ENCODE results near the gene STAB1. TPM values are rescaled to one million over a fixed set of nuclear protein-coding genes. Genes with fewer than 3 reads are reported as not detected.

STAB1 gene
- total RNA-seq, 1 experiment from 2014 or later, result 0.33 TPM

DNA sequence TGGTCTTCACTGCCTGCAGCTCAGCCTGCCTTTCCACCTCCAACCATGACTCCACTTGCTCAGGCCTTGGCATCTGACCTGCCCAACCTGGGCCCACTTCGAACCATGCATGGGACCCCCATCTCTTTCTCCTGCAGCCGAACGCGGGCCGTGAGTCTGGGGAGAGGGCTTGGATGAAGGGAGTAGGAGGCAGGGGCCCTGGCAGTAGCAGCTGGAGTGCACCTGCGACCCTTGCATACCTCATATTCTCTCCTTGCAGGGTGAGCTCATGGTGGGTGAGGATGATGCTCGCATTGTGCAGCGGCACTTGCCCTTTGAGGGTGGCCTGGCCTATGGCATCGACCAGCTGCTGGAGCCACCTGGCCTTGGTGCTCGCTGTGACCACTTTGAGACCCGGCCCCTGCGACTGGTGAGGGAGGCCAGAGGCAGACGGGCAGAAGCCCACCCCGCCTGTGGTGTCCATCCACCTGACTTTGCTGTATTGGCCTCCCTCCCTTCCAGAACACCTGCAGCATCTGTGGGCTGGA, 25.1 kb downstream of the STAB1 start:
- Histone ChIP-seq H3K9ac (ENCODE audit: low read length) (no peak overlapping the region), H3F3A (ENCODE audit: low read length, unreplicated experiment) (no peaks in the 10 kb centered on the region), H2AFZ (ENCODE audit: low read length) (no peak overlapping the region), H3K4me2 (ENCODE audit: low read length) (no peak overlapping the region), H3K27me3 (ENCODE audit: low read length) (no peaks in the 10 kb centered on the region), H3K9me2 (replicated peaks; ENCODE audit: low read length) (no peaks in the 10 kb centered on the region), H3K79me2 (ENCODE audit: low read length) (no peaks in the 10 kb centered on the region), H3K9me3 (ENCODE audit: low read length) (no peaks in the 10 kb centered on the region), H3K4me3 (ENCODE audit: low read length) (no peak overlapping the region), H3K4me1 (ENCODE audit: insufficient read depth, low read length) (no peaks in the 10 kb centered on the region), H3K36me3 (ENCODE audit: low read depth, low read length) (peaks cover 5% of the 10 kb centered on the region; the same call in 1 of the 2 replicates), H3K27ac (ENCODE audit: low read length) (no peak overlapping the region), H4K20me1 (ENCODE audit: low read length) (no peaks in the 10 kb centered on the region)
- no TSS peak for BruUV-seq (replicated peaks)
- no peak for TF ChIP-seq EZH2 (IDR thresholded peaks at IDR 0.05; ENCODE audit: low read length, unreplicated experiment)
- POLR2A ChIA-PET (ENCODE audit: unreplicated experiment), result no interaction called here
- CTCF ChIA-PET, result no interaction called here
- intact Hi-C loops (cut with micrococcal nuclease), result no loop called here
- no peak for ATAC-seq
- DNase-seq, result no peak

GRCh38 chr3:52520716-52521487, 25.8 kb downstream of the STAB1 start:
- Histone ChIP-seq H3K36me3 (ENCODE audit: low read depth, low read length) (peaks cover 9% of the 10 kb centered on the region; the same call in 1 of the 2 replicates), H3K4me3 (ENCODE audit: low read length) (no peak overlapping the region), H4K20me1 (ENCODE audit: low read length) (no peaks in the 10 kb centered on the region), H3K9me3 (ENCODE audit: low read length) (no peaks in the 10 kb centered on the region), H3K4me2 (ENCODE audit: low read length) (no peak overlapping the region), H3F3A (ENCODE audit: low read length, unreplicated experiment) (no peaks in the 10 kb centered on the region), H3K4me1 (ENCODE audit: insufficient read depth, low read length) (no peaks in the 10 kb centered on the region), H3K27ac (ENCODE audit: low read length) (no peak overlapping the region), H3K9me2 (replicated peaks; ENCODE audit: low read length) (no peaks in the 10 kb centered on the region), H3K27me3 (ENCODE audit: low read length) (no peaks in the 10 kb centered on the region), H3K79me2 (ENCODE audit: low read length) (no peaks in the 10 kb centered on the region), H3K9ac (ENCODE audit: low read length) (no peak overlapping the region), H2AFZ (ENCODE audit: low read length) (no peak overlapping the region)
- BruUV-seq (replicated peaks), result no TSS peak
- ChIA-PET CTCF (no interaction called here), POLR2A (ENCODE audit: unreplicated experiment) (no interaction called here)
- intact Hi-C loops (cut with micrococcal nuclease), result no loop called here
- no peak for ATAC-seq
- DNase-seq, result no peak
- TF ChIP-seq, protein P1, sequence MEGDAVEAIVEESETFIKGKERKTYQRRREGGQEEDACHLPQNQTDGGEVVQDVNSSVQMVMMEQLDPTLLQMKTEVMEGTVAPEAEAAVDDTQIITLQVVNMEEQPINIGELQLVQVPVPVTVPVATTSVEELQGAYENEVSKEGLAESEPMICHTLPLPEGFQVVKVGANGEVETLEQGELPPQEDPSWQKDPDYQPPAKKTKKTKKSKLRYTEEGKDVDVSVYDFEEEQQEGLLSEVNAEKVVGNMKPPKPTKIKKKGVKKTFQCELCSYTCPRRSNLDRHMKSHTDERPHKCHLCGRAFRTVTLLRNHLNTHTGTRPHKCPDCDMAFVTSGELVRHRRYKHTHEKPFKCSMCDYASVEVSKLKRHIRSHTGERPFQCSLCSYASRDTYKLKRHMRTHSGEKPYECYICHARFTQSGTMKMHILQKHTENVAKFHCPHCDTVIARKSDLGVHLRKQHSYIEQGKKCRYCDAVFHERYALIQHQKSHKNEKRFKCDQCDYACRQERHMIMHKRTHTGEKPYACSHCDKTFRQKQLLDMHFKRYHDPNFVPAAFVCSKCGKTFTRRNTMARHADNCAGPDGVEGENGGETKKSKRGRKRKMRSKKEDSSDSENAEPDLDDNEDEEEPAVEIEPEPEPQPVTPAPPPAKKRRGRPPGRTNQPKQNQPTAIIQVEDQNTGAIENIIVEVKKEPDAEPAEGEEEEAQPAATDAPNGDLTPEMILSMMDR (conservative IDR thresholded peaks at IDR 0.05; ENCODE audit: low read depth, low read length), result no peak
- TF ChIP-seq EZH2phosphoT487 (IDR thresholded peaks at IDR 0.05; ENCODE audit: borderline replicate concordance, low read length) (no peak), EZH2 (IDR thresholded peaks at IDR 0.05; ENCODE audit: low read length, unreplicated experiment) (no peak)

DNA sequence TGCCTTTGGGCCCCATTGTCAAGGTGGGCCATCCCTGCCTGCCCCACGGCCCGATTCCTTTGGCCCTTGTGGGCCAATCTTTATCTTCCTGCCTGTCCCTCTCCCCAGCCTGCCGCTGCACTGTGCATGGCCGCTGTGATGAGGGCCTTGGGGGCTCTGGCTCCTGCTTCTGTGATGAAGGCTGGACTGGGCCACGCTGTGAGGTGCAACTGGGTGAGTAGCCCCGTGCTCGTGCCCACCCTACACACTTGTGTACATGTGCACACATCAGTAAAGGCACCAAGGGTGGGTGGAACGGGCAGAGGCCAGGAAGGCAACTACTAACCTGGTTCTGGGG, 26.3 kb downstream of the STAB1 start:
- H3K36me3 ChIP-seq (ENCODE audit: low read depth, low read length), result peaks cover 9% of the 10 kb centered on the region; the same call in 1 of the 2 replicates
- BruUV-seq (replicated peaks), result no TSS peak
- no peak overlapping the region for H3K4me3 ChIP-seq (ENCODE audit: low read length)
- no peak overlapping the region for H2AFZ ChIP-seq (ENCODE audit: low read length)
- no peak overlapping the region for H3K4me2 ChIP-seq (ENCODE audit: low read length)
- ATAC-seq (no peak), DNase-seq (no peak)
- H3K4me1 ChIP-seq (ENCODE audit: insufficient read depth, low read length), result no peaks in the 10 kb centered on the region
- ChIA-PET CTCF (no interaction called here), POLR2A (ENCODE audit: unreplicated experiment) (no interaction called here)
- H3F3A ChIP-seq (ENCODE audit: low read length, unreplicated experiment), result no peaks in the 10 kb centered on the region
- no peak for TF ChIP-seq EZH2phosphoT487 (IDR thresholded peaks at IDR 0.05; ENCODE audit: borderline replicate concordance, low read length)
- TF ChIP-seq EZH2 (IDR thresholded peaks at IDR 0.05; ENCODE audit: low read length, unreplicated experiment), result no peak
- TF ChIP-seq, protein P1 (conservative IDR thresholded peaks at IDR 0.05; ENCODE audit: low read depth, low read length), result no peak
- no peaks in the 10 kb centered on the region for H4K20me1 ChIP-seq (ENCODE audit: low read length)
- no peak overlapping the region for H3K27ac ChIP-seq (ENCODE audit: low read length)
- H3K27me3 ChIP-seq (ENCODE audit: low read length), result no peaks in the 10 kb centered on the region
- H3K9me3 ChIP-seq (ENCODE audit: low read length), result no peaks in the 10 kb centered on the region
- H3K79me2 ChIP-seq (ENCODE audit: low read length), result no peaks in the 10 kb centered on the region
- no peaks in the 10 kb centered on the region for H3K9me2 ChIP-seq (replicated peaks; ENCODE audit: low read length)
- intact Hi-C loops (cut with micrococcal nuclease), result no loop called here
- H3K9ac ChIP-seq (ENCODE audit: low read length), result no peak overlapping the region

All from PC-3 (cell line).